Subcutaneous preadipocyte (primary cell): ENCODE results near the gene GABRA1. TPM values are rescaled to one million over a fixed set of nuclear protein-coding genes. Genes with fewer than 3 reads are reported as not detected.

Experiments used
- total RNA-seq: library from RNA; depleted of rRNA; stranded (reverse); fragments of >200 nt; gene quantifications from 2 replicates; pipeline ENCODE4 v1.2.3, GENCODE V29; 2012

GABRA1 gene
- total RNA-seq, result not detected in 2 replicates

DNA sequence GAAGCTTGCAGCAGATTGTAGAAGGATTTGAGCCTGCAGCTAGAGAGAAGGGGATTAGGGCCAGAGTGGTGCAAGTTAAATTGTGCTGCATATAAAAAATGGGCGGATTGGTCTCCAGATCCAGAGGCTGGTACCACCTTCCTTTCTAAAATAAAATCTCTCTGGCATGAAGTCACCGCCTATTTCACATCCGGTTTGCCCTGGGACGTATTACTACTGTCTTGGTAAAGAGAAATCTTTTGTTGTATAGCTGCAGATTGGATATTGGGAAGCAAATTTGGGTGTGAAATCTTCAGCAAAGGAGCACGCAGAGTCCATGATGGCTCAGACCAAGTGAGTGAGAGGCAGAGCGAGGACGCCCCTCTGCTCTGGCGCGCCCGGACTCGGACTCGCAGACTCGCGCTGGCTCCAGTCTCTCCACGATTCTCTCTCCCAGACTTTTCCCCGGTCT lies at the start of gene GABRA1:
Gene GABRA1, plus strand, starts transcription at position 180 of the 451 bp plus-strand sequence. CDS start 2,691 bp downstream, outside the sequence.

Other genes with a start within 250 kb of the GABRA1 start
- not detected in 2 replicates for gene GABRA6, start 162.4 kb upstream of the GABRA1 start, total RNA-seq
- not detected in 2 replicates for gene GABRG2, start 219.7 kb downstream of the GABRA1 start, total RNA-seq